Astrocyte of the cerebellum (primary cell): Measurements from ENCODE around the gene RPLP1.

Experiments used
- DNase-seq: peaks from one replicate; pipeline ENCODE4 v3.0.0-alpha.2; 2011; ENCODE audit warnings: low read depth
- H3K4me3 ChIP-seq: 2 replicates; pipeline ENCODE4 v1.5.1; 2011; ENCODE audit warnings: mild to moderate bottlenecking, low read depth, low read length, moderate library complexity
- in situ Hi-C: cut with HindIII; loops from 2 replicates; pipeline ENCODE4 v1.10.0; 2017; ENCODE audit warnings: low sequenced_read_pairs
- TF ChIP-seq, protein P1 (sequence below): IDR thresholded peaks from 2 replicates; pipeline ENCODE4 v1.5.1; 2012; ENCODE audit warnings: low read length, low read depth, moderate library complexity, mild to moderate bottlenecking; ENCODE audit errors: missing control alignments

RPLP1 gene

DNA sequence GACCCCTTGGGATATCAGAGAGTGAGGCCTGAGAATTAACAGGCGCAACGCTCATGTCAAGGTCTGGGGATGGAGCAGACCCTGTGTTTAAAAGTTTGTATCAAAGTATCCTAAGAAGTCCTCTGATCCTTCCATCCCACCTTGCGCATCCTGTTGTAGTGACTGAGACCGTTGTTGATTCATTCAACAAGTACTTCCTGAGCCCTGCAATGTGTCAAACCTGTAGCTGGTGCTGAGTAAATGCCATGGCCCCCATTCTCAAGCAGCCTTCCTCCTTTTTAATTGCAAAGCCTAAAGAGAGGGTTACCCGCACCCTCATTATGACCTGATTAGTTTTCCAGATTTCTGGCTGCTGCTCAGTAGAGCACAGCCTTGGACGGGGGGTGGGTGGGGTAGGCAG, 46.4 kb downstream of the RPLP1 start:
- in situ Hi-C loops = no loop called here
- TF ChIP-seq, protein P1, sequence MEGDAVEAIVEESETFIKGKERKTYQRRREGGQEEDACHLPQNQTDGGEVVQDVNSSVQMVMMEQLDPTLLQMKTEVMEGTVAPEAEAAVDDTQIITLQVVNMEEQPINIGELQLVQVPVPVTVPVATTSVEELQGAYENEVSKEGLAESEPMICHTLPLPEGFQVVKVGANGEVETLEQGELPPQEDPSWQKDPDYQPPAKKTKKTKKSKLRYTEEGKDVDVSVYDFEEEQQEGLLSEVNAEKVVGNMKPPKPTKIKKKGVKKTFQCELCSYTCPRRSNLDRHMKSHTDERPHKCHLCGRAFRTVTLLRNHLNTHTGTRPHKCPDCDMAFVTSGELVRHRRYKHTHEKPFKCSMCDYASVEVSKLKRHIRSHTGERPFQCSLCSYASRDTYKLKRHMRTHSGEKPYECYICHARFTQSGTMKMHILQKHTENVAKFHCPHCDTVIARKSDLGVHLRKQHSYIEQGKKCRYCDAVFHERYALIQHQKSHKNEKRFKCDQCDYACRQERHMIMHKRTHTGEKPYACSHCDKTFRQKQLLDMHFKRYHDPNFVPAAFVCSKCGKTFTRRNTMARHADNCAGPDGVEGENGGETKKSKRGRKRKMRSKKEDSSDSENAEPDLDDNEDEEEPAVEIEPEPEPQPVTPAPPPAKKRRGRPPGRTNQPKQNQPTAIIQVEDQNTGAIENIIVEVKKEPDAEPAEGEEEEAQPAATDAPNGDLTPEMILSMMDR = no peak
- no peak overlapping the region for H3K4me3 ChIP-seq
- no peak for DNase-seq

DNA sequence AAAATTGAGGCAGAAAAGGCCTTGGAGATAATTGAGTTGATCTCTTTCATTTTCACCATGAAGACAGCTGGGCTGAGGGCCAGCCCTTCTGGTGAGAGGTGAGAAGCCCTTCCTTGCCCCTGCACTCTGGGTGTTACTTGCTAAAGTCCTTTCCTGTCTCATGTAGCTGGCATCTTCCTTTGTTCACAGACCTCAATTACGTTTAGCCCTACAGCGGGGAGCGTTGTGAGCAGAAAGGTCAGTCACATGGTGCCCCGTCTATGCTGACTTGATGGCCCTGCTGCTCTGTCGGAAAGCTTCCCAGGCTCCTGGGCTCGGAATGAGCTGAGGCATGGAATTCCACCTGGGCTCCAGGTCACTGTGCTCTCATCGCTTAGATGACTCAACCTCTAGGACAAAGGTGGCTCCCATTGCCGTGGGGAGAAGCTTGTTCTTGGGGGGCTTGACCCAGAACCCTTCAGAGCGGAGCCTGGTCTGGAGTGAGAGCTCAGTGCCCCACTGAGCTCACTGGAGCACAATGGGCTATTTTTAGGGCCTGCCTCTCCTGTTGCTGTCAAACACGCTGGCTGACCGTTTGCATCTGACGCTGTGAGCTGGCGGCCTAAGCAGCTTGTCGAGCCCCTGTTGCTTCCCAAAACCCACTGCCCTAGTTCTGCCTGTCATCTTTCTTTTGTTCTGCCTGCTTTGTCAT, 47.0 kb downstream of the RPLP1 start:
- H3K4me3 ChIP-seq = no peak overlapping the region
- in situ Hi-C loops = no loop called here
- TF ChIP-seq, protein P1 = no peak
- no peak for DNase-seq

DNA sequence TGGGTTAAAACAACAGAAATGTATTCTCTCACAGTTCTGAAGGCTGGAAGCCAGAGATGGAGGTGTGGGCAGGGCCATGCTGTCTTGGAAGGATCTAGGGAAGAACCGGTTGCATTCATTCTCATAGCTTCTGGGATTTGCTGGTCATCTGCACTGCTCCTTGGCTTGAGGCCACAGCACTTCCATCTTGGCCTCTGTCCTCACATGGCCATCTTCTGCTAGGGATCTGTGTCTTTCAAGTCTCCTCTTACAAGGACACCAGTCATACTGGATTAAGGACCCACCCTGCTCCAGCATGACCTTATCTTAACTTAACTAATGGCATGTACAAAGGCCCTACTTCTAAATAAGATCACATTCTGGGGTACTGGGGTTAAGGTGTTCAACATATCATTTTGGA, 47.7 kb downstream of the RPLP1 start:
- no peak for DNase-seq
- H3K4me3 ChIP-seq = no peak overlapping the region
- TF ChIP-seq, protein P1 = no peak
- in situ Hi-C loops = no loop called here

DNA sequence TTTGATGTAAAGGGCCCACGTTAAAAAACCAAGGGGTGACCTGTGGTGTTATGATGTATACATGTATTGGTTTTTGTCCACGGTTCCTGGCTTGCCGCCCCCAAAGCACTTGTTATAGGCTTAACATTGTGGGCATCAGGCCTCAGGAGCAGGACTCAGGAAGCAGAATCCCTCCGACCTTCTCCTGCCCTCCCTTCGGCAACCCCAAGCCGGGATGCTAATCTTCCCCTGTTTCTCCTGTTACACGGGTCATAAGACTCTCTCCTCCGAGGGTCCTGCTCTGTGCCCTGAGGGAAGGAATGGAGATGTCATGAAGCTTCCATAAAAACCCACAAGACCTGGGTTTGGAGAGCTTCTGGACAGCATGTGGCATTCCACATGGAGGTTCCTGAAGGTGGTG, 48.8 kb downstream of the RPLP1 start:
- TF ChIP-seq, protein P1 = no peak
- H3K4me3 ChIP-seq = no peak overlapping the region
- no peak for DNase-seq
- in situ Hi-C loops = no loop called here

DNA sequence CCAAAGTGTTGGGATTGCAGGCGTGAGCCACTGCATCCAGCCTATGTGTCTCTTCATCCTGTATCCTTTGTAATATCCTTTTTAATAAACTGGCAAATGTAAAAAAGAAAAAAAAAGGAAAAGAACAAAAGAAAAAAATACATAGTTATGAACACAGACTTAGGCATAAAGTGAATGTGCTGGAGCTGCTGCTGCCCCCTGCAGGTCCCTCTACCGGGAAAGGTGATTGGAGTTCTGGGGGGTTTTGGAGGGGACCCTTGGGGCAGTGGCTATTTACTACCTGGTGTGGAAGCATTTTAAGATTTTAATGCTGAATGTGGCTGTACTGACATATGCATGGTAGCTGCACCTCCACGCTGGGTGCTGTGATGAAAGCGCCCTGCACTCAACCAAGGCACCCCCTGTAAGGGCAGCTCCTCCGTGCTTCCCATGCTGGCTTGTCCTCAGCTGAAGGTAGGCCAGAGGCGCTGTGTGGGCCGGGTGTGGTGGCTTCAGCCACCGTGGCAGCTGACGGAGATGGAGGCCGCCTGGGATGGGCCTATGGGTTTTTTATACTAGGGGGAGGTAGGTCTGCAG, 49.9 kb downstream of the RPLP1 start:
- H3K4me3 ChIP-seq = no peak overlapping the region
- TF ChIP-seq, protein P1 = no peak
- no peak for DNase-seq
- in situ Hi-C loops = no loop called here

DNA sequence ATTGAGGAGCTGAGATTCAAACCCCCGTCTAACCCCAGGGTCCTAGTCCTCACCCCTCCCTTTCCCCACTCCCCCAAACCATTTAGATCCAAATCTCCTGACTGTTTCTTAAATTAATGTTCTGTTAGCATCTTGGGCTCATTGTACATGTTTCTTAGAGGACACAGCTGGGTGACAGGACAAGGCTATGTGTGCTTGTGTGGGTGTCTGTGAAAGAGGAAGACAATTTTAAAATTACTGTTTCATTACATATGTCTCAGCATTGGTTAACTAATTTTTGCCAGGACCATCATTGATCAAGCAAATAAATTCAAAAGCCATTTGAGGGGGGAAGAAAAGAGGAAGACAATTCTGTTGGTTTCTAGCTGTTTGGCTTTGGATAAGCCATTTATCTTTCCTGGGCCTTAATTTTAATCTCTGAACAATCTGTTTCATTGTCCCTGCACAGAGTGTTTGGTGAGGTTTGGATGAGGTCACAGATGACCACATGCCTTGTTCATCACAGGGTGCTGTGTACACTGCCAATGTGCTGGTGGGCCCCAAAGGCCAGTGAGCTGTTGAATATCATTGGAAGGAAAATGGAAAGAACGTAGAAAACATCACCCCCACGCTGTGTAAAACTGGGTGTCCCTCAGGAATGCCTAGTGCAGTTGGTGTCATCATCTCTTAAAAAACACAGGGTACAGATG, 51.9 kb downstream of the RPLP1 start:
- in situ Hi-C loops = no loop called here
- no peak for DNase-seq
- no peak overlapping the region for H3K4me3 ChIP-seq
- TF ChIP-seq, protein P1 = no peak
